HG03558 (cell line): Measurements from ENCODE around the gene COQ6.
"Not testable (repeated sequence)": the region's sequence is repeated elsewhere in the genome, so short reads cannot be mapped to it uniquely, and the experiment has no call there.

Source experiments
- ATAC-seq: cut with Tn5 transposase; IDR thresholded peaks from one replicate; pipeline ENCODE4 v1.9.1; 2021; ENCODE audit warnings: moderate number of reproducible peaks; ENCODE audit not compliant: unreplicated experiment; ENCODE audit errors: extremely low read depth

COQ6 gene

DNA sequence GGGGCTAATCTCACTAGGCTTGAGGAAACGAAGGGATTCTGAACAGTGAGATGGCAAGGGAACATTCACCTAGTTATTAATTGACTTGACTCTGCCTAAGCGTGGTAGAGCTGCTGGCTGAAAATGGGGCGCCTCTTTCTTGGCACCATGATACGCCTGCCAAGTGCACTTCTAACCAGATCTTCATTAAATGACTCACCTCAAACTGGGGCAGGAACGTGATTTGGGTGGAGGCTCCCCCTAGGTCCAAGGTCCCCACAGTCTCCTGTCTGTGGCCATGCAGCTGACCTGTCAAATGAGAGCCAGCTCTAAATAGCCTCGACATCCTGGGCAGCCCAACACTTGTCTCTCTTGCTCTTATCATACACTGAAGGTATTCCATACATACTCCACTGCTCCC, 26.0 kb downstream of the COQ6 start:
- no peak for ATAC-seq

DNA sequence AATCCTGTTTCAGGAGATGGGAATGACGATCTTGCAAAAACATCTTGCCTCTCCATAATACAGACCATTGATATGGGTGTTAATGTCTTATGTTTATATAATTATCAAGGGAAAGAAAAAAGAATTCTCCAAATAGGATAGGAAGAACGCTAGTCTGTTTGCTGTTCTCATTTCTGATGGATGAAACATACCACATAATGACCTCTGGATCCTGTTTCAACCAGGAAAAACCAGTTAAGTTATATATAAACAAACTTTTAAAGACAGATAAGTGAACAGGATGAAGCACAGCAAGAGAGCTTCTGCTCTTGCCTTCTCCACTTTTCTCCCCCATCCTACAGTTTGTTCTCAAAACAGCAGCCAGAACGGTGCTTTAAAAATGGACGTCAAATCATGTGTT, 27.8 kb downstream of the COQ6 start:
- no peak for ATAC-seq

DNA sequence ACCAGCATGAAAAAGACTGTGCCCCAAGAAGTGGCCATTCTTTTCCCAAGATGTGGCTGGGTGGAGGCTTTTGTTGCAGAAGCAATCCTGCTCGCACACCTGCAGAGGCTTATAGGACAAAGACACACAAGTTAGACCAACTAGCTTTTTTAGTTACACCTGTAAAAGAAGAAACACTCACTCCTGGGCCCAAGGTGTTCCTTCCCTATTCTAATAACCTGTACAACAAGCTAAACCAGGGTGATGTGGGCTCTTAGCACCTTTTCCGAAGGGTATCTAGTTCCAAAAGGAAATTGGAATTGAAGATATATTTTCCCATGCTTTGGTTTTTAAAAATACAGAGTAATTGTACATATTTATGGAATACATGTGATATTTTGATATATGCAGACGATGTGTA, 38.0 kb downstream of the COQ6 start:
- no peak for ATAC-seq

DNA sequence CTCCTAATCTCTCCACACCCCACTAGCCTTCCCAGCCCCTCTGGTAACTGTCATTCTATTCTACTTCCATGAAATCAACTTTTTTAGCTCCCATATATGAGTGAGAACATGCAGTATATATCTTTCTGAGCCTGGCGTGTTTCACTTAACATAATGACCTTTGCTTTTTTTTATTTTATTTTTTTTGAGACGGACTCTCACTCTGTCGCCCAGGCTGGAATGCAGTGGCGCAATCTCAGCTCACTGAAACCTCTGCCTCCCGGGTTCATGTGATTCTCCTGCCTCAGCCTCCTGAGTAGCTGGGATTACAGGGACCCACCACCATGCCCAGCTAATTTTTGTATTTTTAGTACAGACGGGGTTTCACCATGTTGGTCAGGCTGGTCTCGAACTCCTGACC, 38.6 kb downstream of the COQ6 start:
- ATAC-seq, result not testable (repeated sequence)

DNA sequence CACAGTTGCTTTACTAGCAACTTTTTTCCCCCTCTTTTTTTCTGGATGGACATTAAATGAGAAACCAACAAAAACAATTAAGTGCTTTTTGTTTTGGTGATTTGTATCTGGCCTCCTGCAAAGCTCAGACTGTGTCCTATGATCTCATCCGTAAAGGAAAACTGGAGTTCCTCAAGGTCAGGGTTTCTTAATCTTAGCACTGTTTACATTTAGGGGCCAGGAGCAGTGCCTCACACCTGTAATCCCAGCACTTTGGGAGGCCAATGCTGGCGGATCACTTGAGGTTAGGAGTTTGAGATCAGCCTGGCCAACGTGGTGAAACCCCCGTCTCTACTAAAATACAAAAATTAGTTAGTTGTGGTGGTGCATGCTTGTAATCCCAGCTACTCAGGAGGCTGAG, 41.0 kb downstream of the COQ6 start:
- no peak for ATAC-seq

DNA sequence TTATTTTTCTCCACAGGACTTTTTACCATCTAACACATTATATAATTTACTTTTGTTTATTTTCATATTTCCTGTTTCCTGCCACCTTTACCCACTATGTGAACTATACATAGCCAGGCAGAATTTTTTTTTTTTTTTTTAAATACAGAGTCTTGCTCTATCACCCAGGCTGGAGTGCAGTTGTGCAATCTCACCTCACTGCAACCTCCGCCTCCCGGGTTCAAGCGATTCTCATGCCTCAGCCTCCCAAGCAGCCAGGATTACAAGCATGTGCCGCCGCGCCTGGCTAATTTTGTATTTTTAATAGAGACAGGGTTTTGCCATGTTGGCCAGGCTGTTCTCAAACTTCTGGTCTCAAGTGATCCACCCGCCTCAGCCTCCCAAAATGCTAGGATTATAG, 44.8 kb downstream of the COQ6 start:
- not testable (repeated sequence) for ATAC-seq

DNA sequence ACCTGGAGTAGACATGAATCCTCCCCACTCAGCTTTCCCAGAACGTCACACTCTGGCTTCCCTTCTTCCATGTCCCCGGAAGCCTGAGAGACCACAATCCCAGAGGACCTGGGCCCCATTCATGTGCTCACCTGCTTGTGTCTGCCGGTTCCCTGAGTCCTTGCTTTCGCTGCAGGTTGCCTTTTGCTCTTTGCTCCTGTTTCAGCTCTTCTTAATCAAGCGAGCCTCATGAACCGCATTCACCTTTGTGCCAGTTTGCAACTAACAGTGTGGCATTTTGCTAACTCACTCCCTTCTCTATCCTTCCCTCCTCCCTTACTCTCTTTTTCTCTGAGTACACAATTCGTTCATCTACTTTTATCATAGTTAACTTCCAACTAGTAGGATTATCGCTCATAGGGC, 45.9 kb downstream of the COQ6 start:
- ATAC-seq, result no peak

DNA sequence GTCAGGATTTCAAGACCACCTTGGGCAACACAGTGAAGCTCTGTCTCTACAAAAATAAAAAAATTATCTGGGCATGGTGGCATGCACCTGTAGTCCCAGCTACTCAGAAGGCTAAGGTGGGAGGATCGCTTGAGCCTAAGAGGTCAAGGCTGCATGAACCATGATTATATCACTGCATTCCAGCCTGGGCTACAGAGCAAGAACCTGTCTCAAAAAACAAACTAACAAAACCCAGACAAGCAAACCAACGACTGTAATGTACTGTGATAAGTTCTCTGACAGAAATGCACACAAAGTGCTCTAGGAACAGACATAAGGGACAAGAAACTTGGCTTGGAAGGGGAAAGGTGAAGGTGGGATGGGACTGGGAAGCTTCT, 46.6 kb downstream of the COQ6 start:
- no peak for ATAC-seq

DNA sequence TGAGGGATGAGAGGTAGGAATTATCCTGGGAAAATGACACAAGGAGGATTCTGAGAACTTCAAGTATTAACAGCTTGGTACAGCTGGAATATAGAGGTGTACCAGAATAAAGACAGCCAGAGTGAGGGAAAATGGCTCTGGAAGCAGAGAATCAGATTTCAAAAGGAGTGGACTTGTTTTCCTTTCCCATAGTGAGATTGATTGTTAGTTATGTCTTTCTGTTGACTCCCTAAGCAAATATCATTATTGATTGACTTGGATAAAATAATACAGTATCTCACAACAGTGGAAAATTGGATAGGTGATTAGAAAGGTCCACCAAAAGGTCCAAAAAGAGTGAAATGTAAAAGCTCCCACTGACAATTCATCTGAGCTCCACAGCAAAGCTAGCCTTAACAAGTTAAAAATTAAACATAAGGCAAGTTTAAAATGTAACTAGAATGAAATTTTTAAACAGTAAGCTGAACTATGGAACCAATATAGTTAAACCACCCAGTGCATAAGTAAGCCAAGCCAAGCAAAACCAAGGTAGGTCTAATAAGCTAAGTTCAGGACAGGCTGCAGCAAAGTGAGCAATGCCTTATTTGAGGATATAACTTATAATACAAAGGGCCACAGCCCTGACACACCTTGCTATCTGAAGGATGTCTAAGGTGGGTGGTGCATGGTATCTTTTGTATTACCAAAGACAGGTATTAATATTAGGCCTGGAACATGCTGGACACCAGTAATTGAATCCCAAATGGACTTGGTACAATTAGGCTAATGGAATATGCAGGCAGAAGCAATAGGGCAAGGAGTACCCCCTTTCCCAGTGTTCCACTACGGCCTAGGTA, 47.2 kb downstream of the COQ6 start:
- ATAC-seq, result no peak

DNA sequence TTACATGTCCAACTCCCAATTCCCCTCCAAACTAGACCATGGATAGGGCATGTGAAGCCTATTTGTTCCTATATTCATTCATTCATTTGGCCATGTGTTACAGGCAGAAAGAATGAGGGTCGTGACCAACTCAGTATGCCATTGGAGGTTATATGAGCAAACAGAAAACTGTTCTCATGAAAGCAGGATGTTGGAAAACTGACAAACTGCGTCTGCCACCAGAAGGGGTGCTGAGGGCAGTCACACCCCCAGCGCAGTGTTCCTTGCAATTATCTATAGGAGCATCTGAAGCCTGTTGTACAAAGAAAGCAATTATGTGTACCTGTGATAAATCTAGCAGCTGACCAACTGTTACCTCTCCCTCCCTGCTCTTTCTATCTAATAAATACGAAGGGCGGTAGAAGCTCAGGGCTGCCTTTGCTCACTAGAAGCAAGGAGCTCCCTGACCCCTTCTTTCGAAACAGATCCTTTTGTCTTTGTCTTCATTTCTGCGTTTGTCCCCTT, 47.9 kb downstream of the COQ6 start:
- ATAC-seq, result no peak

DNA sequence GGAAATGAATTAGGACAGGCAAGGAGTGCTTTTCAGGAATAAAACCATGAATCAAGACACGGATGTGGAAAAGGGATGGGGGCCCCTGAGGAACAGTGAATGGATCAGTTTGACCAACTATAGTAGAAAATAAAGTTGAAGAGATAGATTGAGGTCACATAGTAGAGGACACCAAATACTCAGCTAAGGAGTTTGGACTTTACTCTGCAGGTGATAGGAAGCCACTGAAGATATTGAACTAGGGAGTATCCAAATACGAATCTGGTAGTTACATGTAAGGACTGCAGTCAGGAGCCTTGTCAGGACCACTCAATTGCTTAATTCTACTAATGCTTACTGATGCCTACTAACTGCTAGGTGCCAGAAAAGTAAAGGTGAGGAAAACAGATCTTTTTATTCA, 48.6 kb downstream of the COQ6 start:
- no peak for ATAC-seq

DNA sequence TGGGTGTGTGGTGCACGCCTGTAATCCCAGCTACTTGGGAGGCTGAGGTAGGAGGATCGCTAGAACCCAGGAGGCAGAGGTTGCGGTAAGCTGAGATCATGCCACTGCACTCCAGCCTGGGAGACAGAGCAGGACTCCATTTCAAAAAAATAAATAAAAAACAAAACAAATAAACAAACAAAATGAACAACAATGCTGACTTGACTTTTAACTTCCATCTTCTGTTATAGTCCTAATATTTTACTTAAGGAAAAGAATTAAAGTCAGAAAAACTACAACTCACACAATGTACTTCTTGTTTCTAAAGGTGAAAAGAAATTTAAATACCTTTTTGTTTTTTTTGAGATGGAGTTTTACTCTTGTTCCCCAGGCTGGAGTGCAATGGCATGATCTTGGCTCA, 55.6 kb downstream of the COQ6 start:
- not testable (repeated sequence) for ATAC-seq

DNA sequence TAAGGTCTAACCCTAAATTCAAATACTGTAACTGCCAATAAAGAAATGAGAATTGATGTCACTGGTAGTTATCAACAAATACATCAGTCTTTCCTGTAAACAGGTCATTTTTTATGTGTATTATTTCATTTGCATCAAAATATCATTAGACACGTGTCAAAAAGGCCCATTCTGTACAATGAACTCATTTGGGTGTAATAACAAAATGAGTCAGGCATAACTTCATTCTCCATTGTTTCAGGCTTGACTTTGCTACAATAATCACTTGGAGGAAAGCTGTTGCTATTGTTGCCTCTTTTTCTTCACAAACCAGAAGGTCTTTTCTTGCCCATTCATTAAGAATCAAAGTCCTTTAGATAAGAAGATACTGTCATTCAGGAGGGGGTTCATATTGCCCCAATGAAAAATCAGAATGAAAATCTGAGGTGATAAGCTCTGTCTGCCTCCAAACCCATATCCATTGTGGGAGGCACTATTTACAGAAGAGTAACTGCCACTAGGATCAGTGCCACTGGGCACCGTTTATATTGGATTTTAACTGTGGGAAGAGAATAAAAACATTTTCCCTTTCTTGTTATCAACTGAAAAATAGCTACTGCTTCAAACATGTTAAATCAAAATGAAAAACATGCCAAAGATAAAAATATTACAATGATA, 58.9 kb downstream of the COQ6 start:
- ATAC-seq, result no peak
